ENCODE data around the gene LRPAP1.
"Not testable (repeated sequence)": the region's sequence is repeated elsewhere in the genome, so short reads cannot be mapped to it uniquely, and the experiment has no call there.

The LRPAP1 gene

DNA sequence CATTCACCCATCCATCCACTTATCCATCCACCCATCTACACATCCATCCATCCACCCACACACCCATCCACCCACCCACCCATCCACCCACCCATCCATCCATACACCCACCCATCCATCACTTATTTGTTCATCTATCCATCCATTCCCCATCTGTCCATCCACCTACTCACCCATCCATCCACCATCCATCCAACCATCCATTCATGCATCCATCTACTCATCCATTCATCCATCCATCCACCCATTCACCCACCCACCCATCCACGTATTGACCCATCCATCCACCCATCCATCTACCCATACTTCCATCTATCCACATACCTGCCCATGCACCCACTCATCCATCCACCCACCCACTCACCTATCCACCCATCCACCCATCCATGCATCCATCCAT is 28.2 kb upstream of the LRPAP1 start:
- H3K4ac ChIP-seq (ENCODE audit: low read depth, low read length); H4K8ac ChIP-seq (ENCODE audit: low read depth, low read length); H3K27me3 ChIP-seq (ENCODE audit: insufficient read depth, low read length); H2BK120ac ChIP-seq (ENCODE audit: insufficient read depth, low read length, poor library complexity); H3K4me3 ChIP-seq (ENCODE audit: low read depth, low read length); H3K9ac ChIP-seq (ENCODE audit: low read length); H2BK5ac ChIP-seq (ENCODE audit: low read depth, low read length, poor library complexity); H2AK5ac ChIP-seq (ENCODE audit: low read length); H4K91ac ChIP-seq (ENCODE audit: low read depth, low read length); H4K12ac ChIP-seq (ENCODE audit: low read depth, low read length); DNase-seq; H3K4me2 ChIP-seq (ENCODE audit: low read length); H3K79me2 ChIP-seq (ENCODE audit: control insufficient read depth, insufficient read depth, low read length, poor library complexity); H3K18ac ChIP-seq (ENCODE audit: low read length); H2AFZ ChIP-seq (ENCODE audit: insufficient read depth, low read length, poor library complexity); H3K36me3 ChIP-seq (ENCODE audit: control insufficient read depth in 1 of 2, insufficient read depth in 2 of 2, low read length in 2 of 2); H3K14ac ChIP-seq (ENCODE audit: low read length); H2BK12ac ChIP-seq (ENCODE audit: low read length); H3K79me1 ChIP-seq (ENCODE audit: low read length); H3K4me1 ChIP-seq (ENCODE audit: control insufficient read depth in 1 of 2, insufficient read depth in 2 of 2, low read length in 2 of 2); H3K23ac ChIP-seq (ENCODE audit: low read length); H3K27ac ChIP-seq (ENCODE audit: low read depth, low read length); H3K9me3 ChIP-seq (ENCODE audit: insufficient read depth, low read depth, low read length): not testable (repeated sequence)
- no CpG with 5 or more reads among the region's 1 CpG for WGBS (ENCODE audit: extremely low coverage, insufficient coverage, insufficient read length)

DNA sequence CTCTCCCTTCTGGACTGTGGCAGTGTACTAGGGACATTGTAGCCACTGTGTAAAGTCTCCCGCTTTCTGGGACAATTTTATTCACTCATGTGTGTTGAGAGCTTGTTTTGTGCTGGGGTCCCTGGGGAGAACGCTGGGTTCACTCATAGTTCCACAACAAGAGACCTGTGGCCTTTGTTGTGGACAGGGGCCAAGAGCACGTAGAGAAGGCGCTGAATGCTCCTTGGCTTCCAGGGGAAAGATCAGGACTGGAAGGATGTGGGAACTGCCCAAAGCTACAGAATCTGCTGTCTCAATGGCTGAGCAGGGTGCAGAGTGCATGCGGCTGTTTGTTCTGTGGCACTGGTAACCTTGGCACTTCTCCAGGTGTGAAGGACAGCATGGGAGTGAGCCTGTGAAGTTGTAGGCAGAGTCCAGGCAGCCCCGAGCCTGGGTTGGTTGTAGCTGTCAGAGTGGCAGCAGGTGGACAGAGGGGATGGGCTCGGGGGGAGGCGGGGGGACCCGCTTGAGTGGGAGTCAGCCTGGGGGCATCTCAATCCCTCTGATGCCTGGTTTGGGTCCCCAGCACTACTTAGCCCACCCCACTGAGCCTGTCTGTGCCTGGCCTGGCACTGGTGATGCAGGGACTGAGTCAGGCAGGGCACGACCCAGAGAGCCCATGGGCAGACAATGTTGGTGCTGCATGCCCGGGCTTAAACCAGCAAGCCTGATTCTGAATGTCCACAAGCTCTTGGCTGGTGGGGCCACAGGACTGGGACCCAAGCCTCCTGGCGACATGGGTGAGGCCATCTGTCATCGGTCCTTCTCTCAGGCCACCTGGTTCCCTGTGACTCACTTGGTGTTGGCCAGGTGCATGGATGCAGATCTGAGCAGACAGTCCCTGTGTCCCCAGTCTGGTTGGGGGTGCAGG is 27.4 kb upstream of the LRPAP1 start:
- H3K4ac ChIP-seq (ENCODE audit: low read depth, low read length); H3K36me3 ChIP-seq (ENCODE audit: control insufficient read depth in 1 of 2, insufficient read depth in 2 of 2, low read length in 2 of 2); H3K79me2 ChIP-seq (ENCODE audit: control insufficient read depth, insufficient read depth, low read length, poor library complexity); H3K18ac ChIP-seq (ENCODE audit: low read length); H3K4me3 ChIP-seq (ENCODE audit: low read depth, low read length); H3K14ac ChIP-seq (ENCODE audit: low read length); H4K91ac ChIP-seq (ENCODE audit: low read depth, low read length); H3K23ac ChIP-seq (ENCODE audit: low read length); H3K9me3 ChIP-seq (ENCODE audit: insufficient read depth, low read depth, low read length); H2BK12ac ChIP-seq (ENCODE audit: low read length); DNase-seq; H2AK5ac ChIP-seq (ENCODE audit: low read length); H3K4me2 ChIP-seq (ENCODE audit: low read length); H2BK120ac ChIP-seq (ENCODE audit: insufficient read depth, low read length, poor library complexity); H2AFZ ChIP-seq (ENCODE audit: insufficient read depth, low read length, poor library complexity); H3K79me1 ChIP-seq (ENCODE audit: low read length); H3K27ac ChIP-seq (ENCODE audit: low read depth, low read length); H3K4me1 ChIP-seq (ENCODE audit: control insufficient read depth in 1 of 2, insufficient read depth in 2 of 2, low read length in 2 of 2); H3K9ac ChIP-seq (ENCODE audit: low read length); H3K27me3 ChIP-seq (ENCODE audit: insufficient read depth, low read length); H2BK5ac ChIP-seq (ENCODE audit: low read depth, low read length, poor library complexity); H4K8ac ChIP-seq (ENCODE audit: low read depth, low read length); H4K12ac ChIP-seq (ENCODE audit: low read depth, low read length): not testable (repeated sequence)
- WGBS (ENCODE audit: extremely low coverage, insufficient coverage, insufficient read length), result no CpG with 5 or more reads among the region's 13 CpGs

DNA sequence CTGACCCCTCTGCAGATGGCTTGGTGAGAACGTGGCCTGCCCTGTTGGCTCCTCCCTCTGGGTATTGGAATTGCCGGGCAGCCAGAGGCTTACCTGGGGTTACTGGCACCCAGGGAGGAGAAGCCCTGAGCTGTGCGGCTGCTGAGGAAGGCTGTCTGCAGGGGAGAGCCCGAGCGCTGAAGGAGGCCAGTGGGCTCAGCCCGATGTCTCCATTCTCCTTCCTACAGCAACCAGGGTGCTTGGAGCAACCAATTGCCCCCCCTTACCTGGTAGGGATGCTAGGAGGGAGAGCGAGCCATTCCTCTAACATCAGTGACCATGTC is 26.3 kb upstream of the LRPAP1 start:
- H3K27ac ChIP-seq (ENCODE audit: low read depth, low read length); H2AK5ac ChIP-seq (ENCODE audit: low read length); H3K27me3 ChIP-seq (ENCODE audit: insufficient read depth, low read length); H3K23ac ChIP-seq (ENCODE audit: low read length); H3K9me3 ChIP-seq (ENCODE audit: insufficient read depth, low read depth, low read length); H3K79me1 ChIP-seq (ENCODE audit: low read length); DNase-seq; H2BK5ac ChIP-seq (ENCODE audit: low read depth, low read length, poor library complexity); H4K8ac ChIP-seq (ENCODE audit: low read depth, low read length); H3K9ac ChIP-seq (ENCODE audit: low read length); H4K12ac ChIP-seq (ENCODE audit: low read depth, low read length); H3K79me2 ChIP-seq (ENCODE audit: control insufficient read depth, insufficient read depth, low read length, poor library complexity); H3K14ac ChIP-seq (ENCODE audit: low read length); H3K18ac ChIP-seq (ENCODE audit: low read length); H3K4ac ChIP-seq (ENCODE audit: low read depth, low read length); H2BK12ac ChIP-seq (ENCODE audit: low read length); H4K91ac ChIP-seq (ENCODE audit: low read depth, low read length); H3K4me1 ChIP-seq (ENCODE audit: control insufficient read depth in 1 of 2, insufficient read depth in 2 of 2, low read length in 2 of 2); H3K36me3 ChIP-seq (ENCODE audit: control insufficient read depth in 1 of 2, insufficient read depth in 2 of 2, low read length in 2 of 2); H2BK120ac ChIP-seq (ENCODE audit: insufficient read depth, low read length, poor library complexity); H2AFZ ChIP-seq (ENCODE audit: insufficient read depth, low read length, poor library complexity); H3K4me2 ChIP-seq (ENCODE audit: low read length); H3K4me3 ChIP-seq (ENCODE audit: low read depth, low read length): not testable (repeated sequence)
- no CpG with 5 or more reads among the region's 7 CpGs for WGBS (ENCODE audit: extremely low coverage, insufficient coverage, insufficient read length)

DNA sequence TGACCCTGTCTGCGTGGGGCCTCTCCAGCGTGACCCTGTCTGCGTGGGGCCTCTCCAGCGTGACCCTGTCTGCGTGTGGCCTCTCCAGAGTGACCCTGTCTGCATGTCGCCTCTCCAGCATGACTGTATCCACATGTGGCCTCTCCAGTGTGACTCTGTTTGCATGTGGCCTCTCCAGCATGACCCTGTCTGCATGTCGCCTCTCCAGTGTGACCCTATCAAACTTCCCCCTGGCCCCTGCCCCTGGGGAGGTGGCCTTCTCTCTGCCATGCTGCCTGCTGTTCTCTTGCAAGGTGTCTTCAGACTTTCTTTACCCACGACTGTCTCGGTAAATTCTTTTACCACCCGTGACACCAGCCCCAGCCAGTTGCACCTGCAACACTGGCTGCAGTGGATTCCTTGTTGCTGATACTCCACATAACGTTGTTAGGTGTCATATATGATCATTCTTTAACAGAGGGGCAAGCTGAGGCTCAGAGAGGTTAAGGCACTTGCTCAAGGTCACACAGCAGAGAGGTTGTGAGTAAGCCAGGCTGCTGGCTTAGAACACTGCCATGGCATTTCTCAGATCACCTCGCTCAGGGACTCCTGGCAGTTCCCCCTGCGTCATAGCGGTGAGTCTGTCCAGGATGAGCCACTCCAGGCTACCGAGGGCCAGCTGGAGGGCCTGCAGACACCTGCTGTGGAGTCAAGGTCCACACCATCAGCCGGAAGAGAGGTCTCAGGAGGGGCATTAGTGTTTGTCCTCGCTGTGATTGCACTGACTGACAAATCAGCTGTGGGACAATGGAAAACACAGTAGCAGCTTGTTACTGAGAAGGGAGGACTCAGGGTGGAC is 25.7 kb upstream of the LRPAP1 start:
- WGBS (ENCODE audit: extremely low coverage, insufficient coverage, insufficient read length), result no CpG with 5 or more reads among the region's 17 CpGs
- H3K27me3 ChIP-seq (ENCODE audit: insufficient read depth, low read length), result not testable (repeated sequence)

More for the DNA sequence above, 25.7 kb upstream of the LRPAP1 start:
- H3K4me2 ChIP-seq (ENCODE audit: low read length); H3K36me3 ChIP-seq (ENCODE audit: control insufficient read depth in 1 of 2, insufficient read depth in 2 of 2, low read length in 2 of 2); H3K4me1 ChIP-seq (ENCODE audit: control insufficient read depth in 1 of 2, insufficient read depth in 2 of 2, low read length in 2 of 2); H3K23ac ChIP-seq (ENCODE audit: low read length); H3K9ac ChIP-seq (ENCODE audit: low read length); H3K27ac ChIP-seq (ENCODE audit: low read depth, low read length); H3K79me2 ChIP-seq (ENCODE audit: control insufficient read depth, insufficient read depth, low read length, poor library complexity); H2AK5ac ChIP-seq (ENCODE audit: low read length); H3K18ac ChIP-seq (ENCODE audit: low read length); H2BK120ac ChIP-seq (ENCODE audit: insufficient read depth, low read length, poor library complexity); H4K8ac ChIP-seq (ENCODE audit: low read depth, low read length); H4K12ac ChIP-seq (ENCODE audit: low read depth, low read length); H2AFZ ChIP-seq (ENCODE audit: insufficient read depth, low read length, poor library complexity); H3K9me3 ChIP-seq (ENCODE audit: insufficient read depth, low read depth, low read length); H3K4me3 ChIP-seq (ENCODE audit: low read depth, low read length); H3K14ac ChIP-seq (ENCODE audit: low read length); DNase-seq; H3K79me1 ChIP-seq (ENCODE audit: low read length); H3K4ac ChIP-seq (ENCODE audit: low read depth, low read length); H2BK12ac ChIP-seq (ENCODE audit: low read length); H4K91ac ChIP-seq (ENCODE audit: low read depth, low read length); H2BK5ac ChIP-seq (ENCODE audit: low read depth, low read length, poor library complexity): not testable (repeated sequence)

Measured in trophoblast cell (in vitro differentiated cells and primary cell).